HG02981 (cell line): Measurements from ENCODE around the gene COL21A1.
"Not testable (repeated sequence)": the region's sequence is repeated elsewhere in the genome, so short reads cannot be mapped to it uniquely, and the experiment has no call there.

Experiments used
- ATAC-seq: cut with Tn5 transposase; IDR thresholded peaks from one replicate; pipeline ENCODE4 v1.9.1; 2021; ENCODE audit warnings: mild to moderate bottlenecking, moderate library complexity; ENCODE audit not compliant: unreplicated experiment

Gene COL21A1

GRCh38 chr6:56246881-56247653, at the start of gene COL21A1:
Gene COL21A1, minus strand, starts transcription at chr6:56247580. Its CDS starts 64,962 bp downstream, at chr6:56182618.
- no peak for ATAC-seq

- no peak for ATAC-seq
These were observed 46.4 kb upstream of the COL21A1 start for GRCh38 chr6:56293781-56294180.

- no peak for ATAC-seq
These were observed 45.3 kb upstream of the COL21A1 start for GRCh38 chr6:56292505-56293181.

GRCh38 chr6:56291302-56291917, 44.0 kb upstream of the COL21A1 start:
- no peak for ATAC-seq

GRCh38 chr6:56289721-56290120, 42.3 kb upstream of the COL21A1 start:
- no peak for ATAC-seq

DNA sequence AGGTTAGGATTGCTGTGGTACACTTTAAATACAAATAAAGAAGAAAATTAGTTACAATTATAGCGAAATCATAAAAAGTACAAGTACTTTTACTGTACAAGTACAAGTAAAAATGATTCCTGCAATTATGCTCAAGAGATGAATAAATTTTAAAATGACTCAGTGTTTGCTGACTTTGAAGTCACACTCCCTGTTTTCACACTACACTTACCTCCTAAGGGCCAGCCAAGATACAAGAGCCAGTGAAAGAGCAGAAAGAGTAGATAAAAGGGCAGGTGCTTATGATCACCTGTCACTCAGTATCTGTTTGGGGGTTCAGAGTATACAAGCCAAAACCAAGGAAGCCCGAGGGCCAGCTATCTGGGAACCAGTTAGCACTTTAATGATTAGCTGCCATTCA, 41.0 kb upstream of the COL21A1 start:
- no peak for ATAC-seq

DNA sequence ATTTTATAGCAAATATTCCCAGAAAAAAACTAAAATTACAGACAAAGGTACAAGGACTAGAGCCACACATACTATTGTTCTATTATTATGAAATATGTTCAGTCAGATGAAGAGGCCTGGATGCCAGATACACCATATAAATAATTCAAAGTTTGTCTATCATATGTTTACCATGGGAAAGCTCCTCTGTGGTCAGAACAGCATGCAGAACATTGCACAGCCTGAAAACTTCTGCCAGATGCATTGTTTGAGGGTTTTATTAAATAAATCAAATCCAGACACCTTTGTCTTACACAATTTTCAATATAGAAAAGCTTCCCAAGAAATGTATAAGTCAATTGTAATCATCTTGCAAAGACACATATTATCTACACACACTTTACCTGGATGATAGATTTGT, 35.0 kb upstream of the COL21A1 start:
- ATAC-seq: no peak

- ATAC-seq: no peak
These were observed 32.7 kb upstream of the COL21A1 start for GRCh38 chr6:56280126-56280525.

DNA sequence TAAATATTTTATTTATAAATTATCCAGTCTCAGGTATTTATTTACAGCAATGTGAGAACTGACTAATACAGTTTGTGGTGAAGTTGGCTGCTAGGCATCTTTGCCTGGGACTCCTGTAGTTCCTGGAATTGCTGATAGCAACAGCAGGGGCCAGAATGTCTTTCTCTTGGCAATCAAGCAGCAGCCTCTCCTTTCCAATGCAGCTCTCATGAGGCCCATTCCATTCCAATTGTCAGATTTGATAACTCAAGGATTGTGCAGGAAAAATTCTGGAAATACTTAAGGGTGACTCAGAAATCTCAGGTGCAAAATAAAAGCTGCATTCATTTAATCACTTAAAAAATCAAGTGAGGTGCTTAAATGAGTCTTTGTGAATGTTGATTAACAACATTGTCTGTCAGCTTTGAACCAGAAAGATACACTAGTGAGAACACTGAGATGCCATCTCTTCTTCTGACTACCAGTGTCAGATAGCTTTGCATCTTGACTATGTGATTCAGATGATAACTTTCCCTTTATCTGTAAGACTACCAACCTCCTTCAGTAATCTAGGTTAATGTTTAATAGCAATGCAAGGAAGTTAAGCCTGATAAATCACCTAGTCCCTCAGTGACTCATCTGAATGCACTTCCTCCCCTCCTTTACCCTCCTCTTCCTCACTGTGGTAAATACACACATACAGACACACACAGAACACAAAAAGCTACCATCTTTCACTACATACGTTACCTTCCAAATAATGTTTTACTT, 32.1 kb upstream of the COL21A1 start:
- ATAC-seq: peak; percentile 59

DNA sequence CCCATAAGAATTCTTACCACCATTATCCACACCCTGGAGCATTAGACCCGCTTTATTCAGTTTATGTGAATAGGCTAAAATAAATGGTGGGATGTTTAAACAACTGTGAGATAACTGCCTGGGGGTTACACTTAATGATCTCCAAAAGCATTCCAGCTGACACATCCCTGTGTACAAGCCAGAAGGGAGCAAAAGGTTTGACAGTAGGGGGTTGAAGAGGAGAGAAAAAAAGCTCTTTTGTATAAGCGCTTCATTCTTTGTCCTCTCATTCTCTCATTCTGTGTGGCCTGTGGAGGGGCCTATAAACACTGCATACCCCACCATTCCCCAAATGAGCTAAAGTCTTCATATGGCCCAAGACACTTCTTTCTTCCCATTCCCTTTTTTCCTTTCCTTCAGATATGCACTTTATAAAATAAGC, 30.8 kb upstream of the COL21A1 start:
- ATAC-seq: no peak

DNA sequence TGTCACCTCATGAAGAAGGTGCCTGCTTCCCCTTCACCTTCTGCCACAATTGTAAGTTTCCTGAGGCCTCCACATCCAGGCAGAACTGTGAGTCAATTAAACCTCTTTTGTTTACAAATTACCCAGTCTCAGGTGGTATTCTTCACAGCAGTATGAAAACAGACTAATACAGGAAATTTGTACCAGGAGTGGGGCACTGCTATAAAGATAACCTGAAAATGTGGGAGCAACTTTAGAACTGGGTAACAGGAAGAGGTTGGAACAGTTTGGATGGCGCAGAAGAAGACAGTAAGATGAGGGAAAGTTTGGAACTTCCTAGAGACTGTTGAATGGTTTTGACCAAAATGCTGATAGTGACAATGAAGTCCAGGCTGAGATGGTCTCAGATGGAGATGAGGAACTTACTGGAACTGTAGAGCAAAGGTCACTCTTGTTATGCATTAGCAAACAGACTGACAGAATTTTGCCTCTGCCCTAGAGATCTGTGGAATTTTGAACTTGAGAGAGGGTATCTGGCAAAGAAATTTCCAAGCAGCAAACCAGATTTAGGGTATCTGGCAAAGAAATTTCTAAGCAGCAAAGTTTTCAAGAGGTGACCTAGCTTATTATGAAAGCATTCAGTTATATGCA, 23.5 kb upstream of the COL21A1 start:
- ATAC-seq: no peak

GRCh38 chr6:56268266-56268665, 20.9 kb upstream of the COL21A1 start:
- no peak for ATAC-seq

DNA sequence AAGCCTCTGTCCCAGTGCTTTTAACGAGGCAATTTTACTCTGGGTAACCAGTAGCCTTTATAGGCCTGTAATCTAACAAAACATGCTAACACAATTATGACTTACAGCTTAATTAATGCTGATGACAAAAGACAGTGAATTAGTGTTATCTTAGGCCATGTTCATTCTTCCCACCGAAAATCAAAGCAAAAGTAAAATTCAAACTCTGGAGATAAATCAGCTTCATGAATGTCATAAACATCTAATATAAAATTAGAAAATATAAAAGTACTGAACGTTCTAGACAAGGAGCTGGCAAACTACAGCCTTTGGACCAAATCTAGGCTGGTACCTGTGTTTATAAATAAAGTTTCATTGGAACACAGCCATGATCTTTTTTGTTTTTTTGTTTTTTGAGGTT, 18.6 kb upstream of the COL21A1 start:
- ATAC-seq: no peak

DNA sequence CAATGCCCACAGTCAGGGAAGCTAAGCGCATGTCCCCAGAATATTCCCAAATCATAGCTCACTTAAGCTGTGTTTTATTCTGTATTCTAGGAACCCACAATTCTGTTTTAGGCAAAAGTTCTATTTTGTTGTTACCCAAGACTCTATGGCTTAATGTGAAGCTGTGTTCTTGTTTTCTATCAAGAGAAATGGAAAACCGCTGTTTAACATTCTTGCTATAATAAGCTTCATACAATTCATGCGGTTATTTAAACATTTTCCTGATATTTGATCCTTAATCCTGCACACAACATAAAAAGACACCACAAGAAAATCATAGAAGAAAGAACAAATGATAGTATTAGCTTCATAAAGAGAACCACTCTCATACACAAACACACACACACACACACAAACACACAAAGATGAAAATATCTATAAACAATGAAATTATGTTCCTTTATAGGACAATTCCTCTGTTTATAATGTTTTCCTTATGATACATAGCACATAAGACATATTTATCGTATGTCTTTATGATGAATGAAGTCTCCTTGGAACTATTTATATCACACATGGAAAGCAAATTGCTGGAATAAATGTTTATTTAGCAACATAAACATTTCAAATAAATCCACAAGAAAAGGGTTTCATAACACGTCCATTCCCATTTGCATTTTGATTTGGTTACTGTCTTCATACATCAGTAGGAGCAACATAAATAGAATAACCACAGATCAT, 16.4 kb upstream of the COL21A1 start:
- ATAC-seq: no peak

DNA sequence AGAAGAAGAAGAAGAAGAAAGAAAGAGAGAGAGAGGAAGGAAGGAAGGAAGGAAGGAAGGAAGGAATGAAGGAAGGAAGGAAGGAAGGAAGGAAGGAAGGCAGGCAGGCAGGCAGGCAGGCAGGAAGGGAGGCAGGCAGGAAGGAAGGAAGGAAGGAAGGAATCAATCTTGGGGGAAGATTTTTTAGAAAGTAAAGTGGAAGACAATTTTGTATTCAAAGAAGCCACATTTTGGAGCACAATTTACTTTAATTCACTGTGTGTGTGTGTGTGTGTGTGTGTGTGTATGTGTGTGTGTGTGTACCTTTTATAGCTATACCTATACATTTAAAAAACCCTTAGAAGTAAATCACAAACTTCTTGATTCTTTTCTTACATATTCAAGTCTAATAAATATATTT, 13.2 kb upstream of the COL21A1 start:
- ATAC-seq: not testable (repeated sequence)

DNA sequence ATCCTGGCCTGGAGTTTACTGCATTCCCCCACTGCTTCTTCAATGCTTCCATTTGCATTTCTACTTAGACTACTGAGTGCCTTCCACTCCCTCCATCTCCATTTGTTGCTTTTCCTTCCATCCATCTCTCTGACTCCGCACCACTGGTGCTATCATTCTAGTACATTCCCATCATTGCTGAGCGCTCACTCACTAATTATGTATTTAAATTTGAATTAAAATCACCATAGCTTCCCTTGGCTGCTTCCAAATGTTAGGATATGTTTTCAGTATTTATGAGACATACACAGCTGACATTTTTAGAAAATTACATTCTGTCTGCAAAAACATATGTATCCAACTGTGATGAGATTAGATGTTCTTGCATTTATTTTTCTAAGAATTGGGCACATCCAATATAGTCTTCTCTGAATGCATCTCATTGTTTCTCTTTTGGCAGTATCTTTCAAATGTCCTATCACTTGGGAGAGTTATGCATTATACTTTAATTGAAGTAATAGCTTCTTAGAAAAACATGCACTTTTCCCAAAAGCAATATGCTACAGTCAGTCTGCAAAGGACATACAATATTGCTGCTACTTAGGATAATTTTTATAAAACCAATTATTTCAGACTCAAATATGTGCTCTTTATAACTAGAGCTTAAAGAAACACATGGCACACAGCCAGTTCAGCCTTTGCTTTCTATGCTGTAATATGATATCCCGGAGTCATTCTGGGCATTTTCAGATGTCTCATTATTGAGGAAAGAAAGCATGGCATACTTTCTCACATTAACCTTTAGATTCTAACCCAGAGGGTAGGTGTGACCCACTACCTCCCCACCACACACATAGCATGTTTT, 12.1 kb upstream of the COL21A1 start:
- ATAC-seq: no peak

DNA sequence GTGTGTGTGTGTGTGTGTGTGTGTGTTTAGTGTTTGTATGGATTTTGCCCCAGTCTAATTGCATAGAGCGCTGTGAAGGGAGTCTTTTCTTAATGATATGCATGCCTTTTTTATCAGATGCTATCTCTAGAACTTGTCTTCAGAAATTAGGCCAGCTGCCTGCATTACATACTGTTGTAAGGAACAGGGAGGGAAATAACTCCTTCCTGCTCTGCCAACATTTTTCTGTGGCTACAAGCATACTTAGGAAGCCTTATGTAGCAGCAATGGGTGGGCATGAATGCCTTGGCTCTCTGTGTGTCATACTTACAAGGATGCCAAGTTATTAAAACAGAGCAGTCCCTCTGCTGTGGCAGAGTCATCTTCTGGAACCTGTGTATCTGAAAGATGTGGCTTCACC, 8.0 kb upstream of the COL21A1 start:
- ATAC-seq: no peak

DNA sequence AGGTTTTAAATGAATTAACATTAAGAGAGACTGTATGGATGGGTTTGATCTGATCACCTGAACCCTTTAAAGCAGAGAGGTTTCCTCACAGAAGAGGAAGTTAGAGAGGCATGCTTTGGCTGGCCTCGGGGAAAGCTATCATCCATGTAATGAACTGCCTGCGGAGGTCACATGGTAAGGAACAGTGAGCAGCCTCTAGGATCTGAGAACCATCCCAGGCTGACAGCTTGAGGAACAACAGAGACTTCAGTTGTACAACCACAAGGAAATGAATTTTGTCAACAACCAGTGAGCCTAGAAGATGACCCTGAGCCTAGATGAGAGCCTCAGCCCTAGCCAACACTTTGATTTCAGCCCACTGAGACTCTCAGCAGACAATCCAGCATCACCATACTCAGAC, 2.9 kb upstream of the COL21A1 start:
- ATAC-seq: no peak

DNA sequence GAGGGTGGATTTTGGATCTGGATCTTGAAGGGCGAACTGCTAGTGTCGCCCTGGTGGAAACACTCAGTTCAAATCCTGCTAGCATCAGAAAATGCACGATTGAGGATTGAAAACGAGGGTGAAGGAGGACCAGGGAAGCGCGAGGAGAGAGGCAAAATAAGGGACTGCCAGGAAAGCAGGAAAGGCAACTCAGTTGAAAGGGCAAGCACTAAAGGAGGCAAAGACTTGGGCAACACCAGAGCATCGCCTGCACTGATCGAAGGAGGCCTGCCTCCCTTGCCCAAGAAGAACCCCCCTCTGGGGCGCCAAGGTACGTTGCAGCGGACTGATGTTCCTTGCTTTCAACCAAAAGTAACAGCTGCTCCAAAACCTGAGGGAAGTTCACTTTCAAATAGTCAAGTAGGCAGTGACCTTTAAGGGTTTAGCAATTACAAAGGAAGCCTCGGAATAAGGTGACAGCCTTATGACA, 308 bp upstream of the COL21A1 start:
- ATAC-seq: no peak
